ENCODE results near the gene EFHD2. TPM values are rescaled to one million over a fixed set of nuclear protein-coding genes. Genes with fewer than 3 reads are reported as not detected.
"Not testable (repeated sequence)": the region's sequence is repeated elsewhere in the genome, so short reads cannot be mapped to it uniquely, and the experiment has no call there.

Gene EFHD2
- total RNA-seq, 1 experiment from 2014 or later = 193 TPM

- peak; percentile 65 for DNase-seq (ENCODE audit: low spot score)
Measured at GRCh38 chr1:15412175-15412800, 2.6 kb downstream of the EFHD2 start.

- DNase-seq (ENCODE audit: low spot score) = no peak
Measured at GRCh38 chr1:15412843-15413242, 3.2 kb downstream of the EFHD2 start.

- no peak for DNase-seq (ENCODE audit: low spot score)
Measured at GRCh38 chr1:15413563-15414444, 4.1 kb downstream of the EFHD2 start.

GRCh38 chr1:15414445-15414983, 4.8 kb downstream of the EFHD2 start:
- no peak for DNase-seq (ENCODE audit: low spot score)

- peak; percentile 82 for DNase-seq (ENCODE audit: low spot score)
Measured at GRCh38 chr1:15417059-15417934, 7.6 kb downstream of the EFHD2 start.

GRCh38 chr1:15418806-15419515, 9.3 kb downstream of the EFHD2 start:
- peak; percentile 74 for DNase-seq (ENCODE audit: low spot score)

- DNase-seq (ENCODE audit: low spot score) = no peak
Measured at GRCh38 chr1:15420853-15421465, 11.3 kb downstream of the EFHD2 start.

- DNase-seq (ENCODE audit: low spot score) = no peak
Measured at GRCh38 chr1:15422871-15423270, 13.2 kb downstream of the EFHD2 start.

GRCh38 chr1:15423355-15424077, 13.8 kb downstream of the EFHD2 start:
- no peak for DNase-seq (ENCODE audit: low spot score)

GRCh38 chr1:15424146-15424667, 14.5 kb downstream of the EFHD2 start:
- peak; percentile 90 for DNase-seq (ENCODE audit: low spot score)

- DNase-seq (ENCODE audit: low spot score) = no peak
Measured at GRCh38 chr1:15424981-15425380, 15.3 kb downstream of the EFHD2 start.

GRCh38 chr1:15425521-15425920, 15.8 kb downstream of the EFHD2 start:
- no peak for DNase-seq (ENCODE audit: low spot score)

- DNase-seq (ENCODE audit: low spot score) = no peak
Measured at GRCh38 chr1:15425958-15426357, 16.3 kb downstream of the EFHD2 start.

GRCh38 chr1:15426492-15427279, 17.0 kb downstream of the EFHD2 start:
- DNase-seq (ENCODE audit: low spot score) = peak; percentile 79

GRCh38 chr1:15427280-15427666, 17.6 kb downstream of the EFHD2 start:
- no peak for DNase-seq (ENCODE audit: low spot score)

GRCh38 chr1:15428252-15428651, 18.6 kb downstream of the EFHD2 start:
- DNase-seq (ENCODE audit: low spot score) = not testable (repeated sequence)

- no peak for DNase-seq (ENCODE audit: low spot score)
Measured at GRCh38 chr1:15428815-15429435, 19.2 kb downstream of the EFHD2 start.

GRCh38 chr1:15429701-15430149, 20.0 kb downstream of the EFHD2 start:
- DNase-seq (ENCODE audit: low spot score) = no peak
